HEK293T (cell line): Measurements from ENCODE around the gene MFSD2A.

Source experiments
- BHLHE40 ChIP-seq: fragments of 450-650 bp; IDR thresholded peaks from 2 replicates; pipeline ENCODE4 v1.6.1; 2016; ENCODE audit warnings: mild to moderate bottlenecking, moderate library complexity, borderline replicate concordance
- CTBP1 ChIP-seq: fragments of 450-650 bp; IDR thresholded peaks from 2 replicates; pipeline ENCODE4 v1.6.1; 2016; ENCODE audit warnings: borderline replicate concordance
- ELF4 ChIP-seq: fragments of 450-650 bp; IDR thresholded peaks from 2 replicates; pipeline ENCODE4 v1.6.1; 2017; ENCODE audit warnings: antibody characterized with exemption
- FOXA1 ChIP-seq: fragments of 450-650 bp; IDR thresholded peaks from 2 replicates; pipeline ENCODE4 v1.6.1; 2016; ENCODE audit warnings: mild to moderate bottlenecking
- FOXK2 ChIP-seq: fragments of 450-650 bp; IDR thresholded peaks from 2 replicates; pipeline ENCODE4 v1.6.1; 2016; ENCODE audit warnings: mild to moderate bottlenecking
- FOXM1 ChIP-seq: fragments of 450-650 bp; IDR thresholded peaks from 2 replicates; pipeline ENCODE4 v1.6.1; 2017; ENCODE audit warnings: mild to moderate bottlenecking, borderline replicate concordance
- HDGF ChIP-seq: fragments of 450-650 bp; IDR thresholded peaks from 2 replicates; pipeline ENCODE4 v1.6.1; 2017; ENCODE audit warnings: antibody characterized with exemption, borderline replicate concordance
- LEF1 ChIP-seq: fragments of 450-650 bp; IDR thresholded peaks from 2 replicates; pipeline ENCODE4 v1.6.1; 2017; ENCODE audit warnings: mild to moderate bottlenecking, borderline replicate concordance
- NFRKB ChIP-seq: fragments of 450-650 bp; IDR thresholded peaks from 2 replicates; pipeline ENCODE4 v1.6.1; 2016; ENCODE audit warnings: mild to moderate bottlenecking, moderate library complexity
- PKNOX1 ChIP-seq: fragments of 450-650 bp; IDR thresholded peaks from 2 replicates; pipeline ENCODE4 v1.6.1; 2016
- SP1 ChIP-seq: fragments of 450-650 bp; IDR thresholded peaks from 2 replicates; pipeline ENCODE4 v1.6.1; 2017
- SUZ12 ChIP-seq: fragments of 450-650 bp; IDR thresholded peaks from 2 replicates; pipeline ENCODE4 v1.6.1; 2016; ENCODE audit warnings: mild to moderate bottlenecking
- TARDBP ChIP-seq: fragments of 450-650 bp; IDR thresholded peaks from 2 replicates; pipeline ENCODE4 v1.6.1; 2016
- ZNF384 ChIP-seq: fragments of 450-650 bp; IDR thresholded peaks from 2 replicates; pipeline ENCODE4 v1.6.1; 2016

DNA sequence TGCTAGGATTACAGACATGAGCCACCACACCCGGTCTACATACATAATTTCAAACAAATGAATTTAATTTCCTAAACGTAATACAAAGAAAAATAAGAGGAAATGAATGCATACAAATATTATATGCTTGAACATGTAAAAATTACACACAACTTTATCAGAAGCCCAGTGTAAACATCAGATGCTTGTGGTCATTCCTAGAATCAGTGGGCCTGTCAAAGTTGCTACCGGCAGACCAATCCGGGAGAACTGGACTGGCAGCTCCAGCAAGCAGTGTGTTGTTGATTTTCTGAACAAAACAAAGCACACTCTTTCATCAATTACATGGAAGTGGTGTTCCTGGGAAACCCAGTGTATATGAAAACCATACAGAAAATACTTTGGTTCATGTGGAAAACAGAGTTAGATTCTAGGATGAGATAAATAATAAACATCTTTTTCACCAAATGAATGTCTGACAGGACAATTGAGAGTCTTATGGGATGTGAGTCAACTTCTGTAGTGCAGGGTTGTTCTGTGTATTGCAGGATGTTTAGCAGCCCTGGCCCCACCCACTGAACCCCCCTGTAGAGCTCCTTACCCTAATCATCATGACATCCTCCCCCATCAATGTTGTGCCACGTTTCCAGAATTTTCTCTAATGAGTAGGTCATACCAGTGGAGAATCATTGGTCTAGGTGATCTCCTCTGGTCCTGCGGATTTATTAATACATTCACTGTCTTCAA lies 33.8 kb downstream of the MFSD2A start:
- TF ChIP-seq ZNF384: no peak
- TF ChIP-seq HDGF: no peak
- no peak for TF ChIP-seq PKNOX1
- TF ChIP-seq BHLHE40: no peak
- TF ChIP-seq SP1: no peak
- no peak for TF ChIP-seq SUZ12
- no peak for TF ChIP-seq TARDBP
- no peak for TF ChIP-seq ELF4
- TF ChIP-seq LEF1: no peak
- TF ChIP-seq FOXA1: no peak
- TF ChIP-seq FOXM1: no peak
- no peak for TF ChIP-seq NFRKB
- no peak for TF ChIP-seq CTBP1
- no peak for TF ChIP-seq FOXK2
